Keratinocyte (primary cell): ENCODE data around the gene RETREG1. TPM values are rescaled to one million over a fixed set of nuclear protein-coding genes. Genes with fewer than 3 reads are reported as not detected.

Experiments
- DNase-seq: peaks from one replicate; pipeline ENCODE4 v3.0.0-alpha.2; 2011; ENCODE audit warnings: low read depth, missing footprints, low spot score
- FAIRE-seq: peaks from 2 replicates; lab custom pipeline; 2011; peaks lifted over from hg19 to GRCh38; lab: Jason Lieb, UNC
- H2AFZ ChIP-seq: 2 replicates; pipeline ENCODE4 v1.6.0; 2012; ENCODE audit warnings: low read length, control low read depth, inconsistent platforms; ENCODE audit not compliant: control insufficient read depth
- H3K27ac ChIP-seq: 2 replicates; pipeline ENCODE4 v1.5.1; 2011; ENCODE audit warnings: low read length; ENCODE audit not compliant: control insufficient read depth, insufficient read depth
- H3K27me3 ChIP-seq: 3 replicates; pipeline ENCODE4 v1.6.0; 2011; ENCODE audit warnings: low read length; ENCODE audit not compliant: control insufficient read depth, insufficient read depth; ENCODE audit errors: extremely low read depth
- H3K36me3 ChIP-seq, 2 experiments: 2 replicates in 1 of 2; 3 replicates in 1 of 2; pipeline ENCODE4 v1.5.1; 2011; ENCODE audit warnings: low read length in 2 of 2, mild to moderate bottlenecking in 1 of 2; ENCODE audit not compliant: control insufficient read depth in 2 of 2, insufficient read depth in 2 of 2; ENCODE audit errors: extremely low read depth in 1 of 2
- H3K4me1 ChIP-seq: 3 replicates; pipeline ENCODE4 v1.5.1; 2011; ENCODE audit warnings: low read length; ENCODE audit not compliant: control insufficient read depth, insufficient read depth; ENCODE audit errors: extremely low read depth
- H3K4me2 ChIP-seq: 3 replicates; pipeline ENCODE4 v1.6.0; 2011; ENCODE audit warnings: low read depth, low read length; ENCODE audit not compliant: control insufficient read depth, insufficient read depth; ENCODE audit errors: extremely low read depth
- H3K4me3 ChIP-seq, 3 experiments: fragments of 200-600 bp in 1 of 3; sonication (generic) in 1 of 3; 2 replicates in 2 of 3; 3 replicates in 1 of 3; pipeline ENCODE4 v1.5.1; 2011 to 2016; ENCODE audit warnings: low read length in 3 of 3, mild to moderate bottlenecking in 3 of 3, control low read depth in 2 of 3, inconsistent platforms in 1 of 3, low read depth in 1 of 3, mixed read lengths in 1 of 3, mixed run types in 1 of 3, moderate library complexity in 1 of 3; ENCODE audit not compliant: control insufficient read depth in 2 of 3, insufficient read depth in 2 of 3; ENCODE audit errors: extremely low read depth in 1 of 3
- H3K79me2 ChIP-seq: 2 replicates; pipeline ENCODE4 v1.6.0; 2012; ENCODE audit warnings: low read length; ENCODE audit not compliant: control insufficient read depth, insufficient read depth
- H3K9ac ChIP-seq: 3 replicates; pipeline ENCODE4 v1.6.0; 2011; ENCODE audit warnings: low read length; ENCODE audit not compliant: control insufficient read depth, insufficient read depth; ENCODE audit errors: extremely low read depth
- H3K9me1 ChIP-seq: 3 replicates; pipeline ENCODE4 v1.6.0; 2011; ENCODE audit warnings: low read length; ENCODE audit not compliant: control insufficient read depth, insufficient read depth; ENCODE audit errors: extremely low read depth
- H3K9me3 ChIP-seq: 2 replicates; pipeline ENCODE4 v1.5.1; 2012; ENCODE audit warnings: low read depth, low read length; ENCODE audit not compliant: control insufficient read depth
- H4K20me1 ChIP-seq: 3 replicates; pipeline ENCODE4 v1.6.0; 2011; ENCODE audit warnings: low read length; ENCODE audit not compliant: control insufficient read depth, insufficient read depth; ENCODE audit errors: extremely low read depth
- EZH2 ChIP-seq: IDR thresholded peaks from one replicate; pipeline ENCODE4 v1.6.1; 2012; ENCODE audit warnings: inconsistent platforms, mild to moderate bottlenecking, low read length, moderate library complexity
- dilution Hi-C: fragments of 300-500 bp; cut with MboI; formaldehyde crosslinking; loops from one replicate; pipeline ENCODE4 v1.7.0; 2020; ENCODE audit warnings: low sequenced_read_pairs; ENCODE audit not compliant: extremely low pct_ligation_motif_present
- polyA plus RNA-seq, 5 experiments: library from polyadenylated mRNA; depleted of rRNA in 3 of 5; stranded (reverse) in 3 of 5; stranded (forward) in 1 of 5; unstranded in 1 of 5; fragments of >200 nt; gene quantifications; 1 replicate in 1 of 5; 2 replicates in 3 of 5; 3 replicates in 1 of 5; pipeline versions ENCODE4 v1.2.1 to v1.2.3, GENCODE V29; 2011 to 2012; ENCODE audit warnings: missing spikeins in 2 of 5, low read depth in 1 of 5, low replicate concordance in 1 of 5
- TF ChIP-seq, protein P1 (sequence below), 3 experiments: IDR thresholded peaks in 1 of 3; conservative IDR thresholded peaks in 1 of 3; optimal IDR thresholded peaks in 1 of 3; 2 replicates in 2 of 3; 3 replicates in 1 of 3; pipeline versions ENCODE3 to v1.5.1; 2011; ENCODE audit warnings: low read length in 3 of 3, mild to moderate bottlenecking in 3 of 3, moderate library complexity in 2 of 3, control low read depth in 1 of 3, inconsistent platforms in 1 of 3; ENCODE audit not compliant: insufficient read depth in 2 of 3; ENCODE audit errors: extremely low read depth in 1 of 3

Gene RETREG1
- polyA plus RNA-seq, 1 donor (not counting 4 experiments of a cell fraction or from before 2014, with no cell fraction given) = 7.4 TPM

DNA sequence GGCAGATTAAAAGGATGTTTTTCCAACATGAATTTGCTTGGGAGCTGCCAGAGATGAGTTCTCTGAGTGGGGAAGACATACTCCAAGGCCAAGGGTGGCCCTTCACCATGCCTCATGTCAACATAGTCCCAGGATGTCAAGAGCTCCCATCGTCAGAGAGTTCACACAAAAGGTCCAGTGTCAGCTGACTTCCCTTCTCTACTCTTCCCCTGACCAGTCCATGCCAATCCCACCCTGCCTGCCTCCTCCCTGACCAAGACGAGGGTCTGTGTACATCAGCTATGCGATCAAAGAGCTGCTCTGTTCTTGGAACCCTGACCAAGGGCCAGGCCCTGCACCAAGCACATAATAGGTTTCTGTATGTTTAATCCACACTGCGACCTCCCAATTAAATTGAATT, 80.0 kb downstream of the RETREG1 start:
- peaks cover 33% of the 10 kb centered on the region for H3K4me1 ChIP-seq
- no peaks in the 10 kb centered on the region for H3K9me1 ChIP-seq
- no peak overlapping the region for H2AFZ ChIP-seq
- no peak overlapping the region for H3K4me3 ChIP-seq
- TF ChIP-seq EZH2 = no peak
- TF ChIP-seq, protein P1, sequence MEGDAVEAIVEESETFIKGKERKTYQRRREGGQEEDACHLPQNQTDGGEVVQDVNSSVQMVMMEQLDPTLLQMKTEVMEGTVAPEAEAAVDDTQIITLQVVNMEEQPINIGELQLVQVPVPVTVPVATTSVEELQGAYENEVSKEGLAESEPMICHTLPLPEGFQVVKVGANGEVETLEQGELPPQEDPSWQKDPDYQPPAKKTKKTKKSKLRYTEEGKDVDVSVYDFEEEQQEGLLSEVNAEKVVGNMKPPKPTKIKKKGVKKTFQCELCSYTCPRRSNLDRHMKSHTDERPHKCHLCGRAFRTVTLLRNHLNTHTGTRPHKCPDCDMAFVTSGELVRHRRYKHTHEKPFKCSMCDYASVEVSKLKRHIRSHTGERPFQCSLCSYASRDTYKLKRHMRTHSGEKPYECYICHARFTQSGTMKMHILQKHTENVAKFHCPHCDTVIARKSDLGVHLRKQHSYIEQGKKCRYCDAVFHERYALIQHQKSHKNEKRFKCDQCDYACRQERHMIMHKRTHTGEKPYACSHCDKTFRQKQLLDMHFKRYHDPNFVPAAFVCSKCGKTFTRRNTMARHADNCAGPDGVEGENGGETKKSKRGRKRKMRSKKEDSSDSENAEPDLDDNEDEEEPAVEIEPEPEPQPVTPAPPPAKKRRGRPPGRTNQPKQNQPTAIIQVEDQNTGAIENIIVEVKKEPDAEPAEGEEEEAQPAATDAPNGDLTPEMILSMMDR (optimal IDR thresholded peaks at IDR 0.05 in 1 of 3, IDR thresholded peaks at IDR 0.05 in 1 of 3, conservative IDR thresholded peaks at IDR 0.05 in 1 of 3; ENCODE audit: extremely low read depth in 1 of 3, insufficient read depth in 2 of 3, low read length in 3 of 3) = no peak
- no peaks in the 10 kb centered on the region for H3K36me3 ChIP-seq
- no peak overlapping the region for H3K27ac ChIP-seq
- H3K9me3 ChIP-seq = no peaks in the 10 kb centered on the region
- no peaks in the 10 kb centered on the region for H3K79me2 ChIP-seq
- no peaks in the 10 kb centered on the region for H3K27me3 ChIP-seq
- no peak for DNase-seq
- FAIRE-seq = no peak
- H3K4me2 ChIP-seq = no peak overlapping the region
- H4K20me1 ChIP-seq = no peaks in the 10 kb centered on the region
- dilution Hi-C loops = no loop called here
- H3K9ac ChIP-seq = no peak overlapping the region

DNA sequence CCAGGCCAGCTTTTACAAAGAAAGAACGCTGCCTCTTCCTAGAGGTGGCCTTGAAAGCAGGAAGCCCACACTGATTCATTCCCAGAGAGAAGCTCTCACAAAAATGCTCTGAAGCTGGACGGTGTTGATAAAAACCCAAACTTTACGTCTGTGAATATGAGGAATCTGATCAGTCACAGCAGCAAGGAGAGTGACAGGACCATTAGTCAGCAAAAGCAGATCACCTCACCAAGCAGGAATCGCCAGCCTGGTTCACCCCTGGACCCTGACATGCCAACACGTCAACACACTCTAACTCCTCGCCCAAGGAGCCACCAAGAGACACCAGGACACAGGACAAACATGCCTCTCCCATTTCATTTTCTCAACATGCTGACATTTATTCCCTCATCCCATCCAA, 80.6 kb downstream of the RETREG1 start:
- Histone ChIP-seq H3K79me2 (no peaks in the 10 kb centered on the region), H3K4me3 (no peak overlapping the region), H3K4me1 (peaks cover 33% of the 10 kb centered on the region), H4K20me1 (no peaks in the 10 kb centered on the region), H3K27me3 (no peaks in the 10 kb centered on the region), H3K27ac (no peak overlapping the region), H3K9me1 (no peaks in the 10 kb centered on the region), H3K4me2 (peak overlapping the region; percentile 30), H3K9ac (no peak overlapping the region), H2AFZ (peak overlapping the region; percentile 30), H3K36me3 (no peaks in the 10 kb centered on the region), H3K9me3 (no peaks in the 10 kb centered on the region)
- no peak for TF ChIP-seq EZH2
- TF ChIP-seq, protein P1 (optimal IDR thresholded peaks at IDR 0.05 in 1 of 3, IDR thresholded peaks at IDR 0.05 in 1 of 3, conservative IDR thresholded peaks at IDR 0.05 in 1 of 3; ENCODE audit: extremely low read depth in 1 of 3, insufficient read depth in 2 of 3, low read length in 3 of 3) = no peak
- DNase-seq (peak; percentile 50), FAIRE-seq (peak; percentile 56)
- dilution Hi-C loops = no loop called here
